Esophagus muscularis mucosa (tissue), 4 donors: ENCODE results near the gene ALG8. TPM values are rescaled to one million over a fixed set of nuclear protein-coding genes. Genes with fewer than 3 reads are reported as not detected.

ENCODE experiments used
- DNase-seq: peaks from one replicate; pipeline ENCODE4 v3.0.0-alpha.2; 2017; ENCODE audit errors: extremely low spot score
- H3K27ac ChIP-seq, 4 donors: fragments of 200-600 bp; sonication (generic); replicated peaks in 1 of 4; 1 replicate in 3 of 4; 2 replicates in 1 of 4; pipeline ENCODE4 v1.5.1; 2016 to 2019; ENCODE audit warnings: mild to moderate bottlenecking in 1 of 4
- H3K27me3 ChIP-seq, 4 donors: fragments of 200-600 bp; sonication (generic); one replicate each; pipeline versions ENCODE4 v1.5.1 to v1.6.0; 2016 to 2019
- H3K36me3 ChIP-seq, 4 donors: fragments of 200-600 bp; sonication (generic); one replicate each; pipeline ENCODE4 v1.5.1; 2016 to 2019
- H3K4me1 ChIP-seq, 4 donors: fragments of 200-600 bp; sonication (generic); one replicate each; pipeline ENCODE4 v1.5.1; 2016 to 2019
- H3K4me3 ChIP-seq, 4 donors: fragments of 200-600 bp; sonication (generic); 1 replicate in 2 of 4; 2 replicates in 2 of 4; pipeline ENCODE4 v1.5.1; 2016 to 2019; ENCODE audit warnings: mild to moderate bottlenecking in 4 of 4, moderate library complexity in 1 of 4
- H3K9me3 ChIP-seq, 4 donors: fragments of 200-600 bp; sonication (generic); 1 replicate in 3 of 4; 2 replicates in 1 of 4; pipeline ENCODE4 v1.5.1; 2016 to 2019
- CTCF ChIP-seq, 3 experiments: fragments of 200-600 bp in 2 of 3; fragments of 450-650 bp in 1 of 3; sonication (generic) in 2 of 3; IDR thresholded peaks; one replicate each; pipeline ENCODE4 v1.5.1; 2017 to 2019; ENCODE audit warnings: antibody characterized with exemption in 3 of 3, mild to moderate bottlenecking in 2 of 3, moderate library complexity in 1 of 3
- EP300 ChIP-seq: sonication (generic); formaldehyde crosslinking; IDR thresholded peaks from one replicate; pipeline ENCODE4 v1.6.1; 2017; ENCODE audit warnings: antibody characterized with exemption
- POLR2A ChIP-seq: fragments of 450-650 bp; IDR thresholded peaks from one replicate; pipeline ENCODE4 v1.6.1; 2017; ENCODE audit warnings: antibody characterized with exemption, moderate library complexity, mild to moderate bottlenecking, low read depth
- POLR2AphosphoS5 ChIP-seq, 2 donors: sonication (generic); formaldehyde crosslinking; IDR thresholded peaks; one replicate each; pipeline ENCODE4 v1.6.1; 2017; ENCODE audit warnings: antibody characterized with exemption in 2 of 2
- WGBS: methylation state at CpG from one replicate; pipeline ENCODE4 v1.1.5; 2018; 5-methylcytosine and 5-hydroxymethylcytosine counted together
- intact Hi-C: fragments of 100-400 bp; cut with DNase I; formaldehyde crosslinking; loops from one replicate; pipeline ENCODE4 v1.15.1; 2023
- total RNA-seq, 4 donors: library from RNA; depleted of rRNA; stranded (reverse); fragments of >200 nt; gene quantifications; one replicate each; pipeline versions ENCODE4 v1.1.0 to v1.2.1, GENCODE V29; 2016

ALG8 gene
- total RNA-seq, 4 donors from 2014 or later = 11.2 to 21.6 (median 15.7) TPM

GRCh38 chr11:78150754-78151153 lies 11.3 kb upstream of the ALG8 start:
- no peak overlapping the region for H3K27ac ChIP-seq
- TF ChIP-seq POLR2A = no peak
- TF ChIP-seq CTCF (IDR thresholded peaks at IDR 0.05) = no peak
- no peak for TF ChIP-seq POLR2AphosphoS5 (IDR thresholded peaks at IDR 0.05)
- no peak for TF ChIP-seq EP300
- H3K4me1 ChIP-seq = peaks cover 0 to 10% (median 6%) of the 10 kb centered on the region in 4 donors

GRCh38 chr11:78150346-78150745 lies 10.9 kb upstream of the ALG8 start:
- no peaks in the 10 kb centered on the region for H3K36me3 ChIP-seq
- intact Hi-C loops = no loop called here
- TF ChIP-seq EP300 = no peak
- TF ChIP-seq POLR2AphosphoS5 (IDR thresholded peaks at IDR 0.05) = no peak
- TF ChIP-seq POLR2A = no peak
- TF ChIP-seq CTCF (IDR thresholded peaks at IDR 0.05) = no peak
- no peak overlapping the region for H3K4me3 ChIP-seq
- H3K4me1 ChIP-seq = peaks cover 0 to 10% (median 6%) of the 10 kb centered on the region in 4 donors
- H3K27me3 ChIP-seq = no peaks in the 10 kb centered on the region
- DNase-seq = no peak
- WGBS = 97% methylated on average over 4 of the region's 4 CpGs
- H3K27ac ChIP-seq = no peak overlapping the region
- H3K9me3 ChIP-seq = no peaks in the 10 kb centered on the region

More at GRCh38 chr11:78150754-78151153, 11.3 kb upstream of the ALG8 start:
- intact Hi-C loops = no loop called here
- no peak for DNase-seq
- H3K27me3 ChIP-seq = no peaks in the 10 kb centered on the region
- no peaks in the 10 kb centered on the region for H3K36me3 ChIP-seq
- no peaks in the 10 kb centered on the region for H3K9me3 ChIP-seq
- no peak overlapping the region for H3K4me3 ChIP-seq

GRCh38 chr11:78149646-78150045 lies 10.2 kb upstream of the ALG8 start:
- intact Hi-C loops = loop anchor here (5.0 kb wide), 2 partner anchors 38 to 413 kb away; partner anchors contain the start of genes KCTD21 and USP35
- Histone ChIP-seq H3K4me1 (peaks cover 0 to 10% (median 6%) of the 10 kb centered on the region in 4 donors), H3K9me3 (no peaks in the 10 kb centered on the region), H3K27ac (no peak overlapping the region), H3K36me3 (no peaks in the 10 kb centered on the region), H3K4me3 (no peak overlapping the region), H3K27me3 (no peaks in the 10 kb centered on the region)
- TF ChIP-seq EP300 = no peak
- peak; percentile 39 to 55 (median 43) for TF ChIP-seq CTCF (IDR thresholded peaks at IDR 0.05)
- TF ChIP-seq POLR2A = no peak
- TF ChIP-seq POLR2AphosphoS5 (IDR thresholded peaks at IDR 0.05) = no peak
- no peak for DNase-seq
- 0% methylated on average over 1 of the region's 1 CpG for WGBS

- Histone ChIP-seq H3K4me3 (no peak overlapping the region), H3K4me1 (peaks cover 0 to 10% (median 6%) of the 10 kb centered on the region in 4 donors), H3K27ac (no peak overlapping the region), H3K9me3 (no peaks in the 10 kb centered on the region), H3K27me3 (no peaks in the 10 kb centered on the region), H3K36me3 (no peaks in the 10 kb centered on the region)
- DNase-seq = no peak
- no peak for TF ChIP-seq EP300
- no peak for TF ChIP-seq CTCF (IDR thresholded peaks at IDR 0.05)
- TF ChIP-seq POLR2AphosphoS5 (IDR thresholded peaks at IDR 0.05) = no peak
- no peak for TF ChIP-seq POLR2A
- 89% methylated on average over 2 of the region's 2 CpGs for WGBS
- intact Hi-C loops = loop anchor here (5.0 kb wide), 2 partner anchors 39 to 414 kb away; partner anchors contain the start of genes KCTD21 and USP35
These were observed 8.4 kb upstream of the ALG8 start for GRCh38 chr11:78147807-78148206.

GRCh38 chr11:78145511-78146025 lies 6.1 kb upstream of the ALG8 start:
- H3K4me3 ChIP-seq = no peak overlapping the region
- no peaks in the 10 kb centered on the region for H3K36me3 ChIP-seq
- peaks cover under 1 to 11% (median 9%) of the 10 kb centered on the region in 4 donors for H3K4me1 ChIP-seq
- 74% methylated on average over 1 of the region's 1 CpG for WGBS
- DNase-seq = no peak
- H3K27ac ChIP-seq = no peak overlapping the region
- no peaks in the 10 kb centered on the region for H3K27me3 ChIP-seq
- H3K9me3 ChIP-seq = no peaks in the 10 kb centered on the region
- TF ChIP-seq EP300 (no peak), POLR2AphosphoS5 (IDR thresholded peaks at IDR 0.05) (no peak), CTCF (IDR thresholded peaks at IDR 0.05) (no peak), POLR2A (no peak)
- intact Hi-C loops = loop anchor here (5.0 kb wide), 2 partner anchors 42 to 417 kb away; partner anchors contain the start of genes KCTD21 and USP35
